ENCODE measurements around the gene UTP11.
"Not testable (repeated sequence)": the region's sequence is repeated elsewhere in the genome, so short reads cannot be mapped to it uniquely, and the experiment has no call there.

The UTP11 gene, protein sequence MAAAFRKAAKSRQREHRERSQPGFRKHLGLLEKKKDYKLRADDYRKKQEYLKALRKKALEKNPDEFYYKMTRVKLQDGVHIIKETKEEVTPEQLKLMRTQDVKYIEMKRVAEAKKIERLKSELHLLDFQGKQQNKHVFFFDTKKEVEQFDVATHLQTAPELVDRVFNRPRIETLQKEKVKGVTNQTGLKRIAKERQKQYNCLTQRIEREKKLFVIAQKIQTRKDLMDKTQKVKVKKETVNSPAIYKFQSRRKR

GRCh38 chr1:38012363-38013226 lies at the start of gene UTP11:
Gene UTP11, plus strand, starts transcription at chr1:38012734. Its CDS starts 69 bp downstream, at chr1:38012803.
- peak; percentile 100 for DNase-seq

GRCh38 chr1:37964106-37964505 lies 48.4 kb upstream of the UTP11 start:
- not testable (repeated sequence) for DNase-seq

DNA sequence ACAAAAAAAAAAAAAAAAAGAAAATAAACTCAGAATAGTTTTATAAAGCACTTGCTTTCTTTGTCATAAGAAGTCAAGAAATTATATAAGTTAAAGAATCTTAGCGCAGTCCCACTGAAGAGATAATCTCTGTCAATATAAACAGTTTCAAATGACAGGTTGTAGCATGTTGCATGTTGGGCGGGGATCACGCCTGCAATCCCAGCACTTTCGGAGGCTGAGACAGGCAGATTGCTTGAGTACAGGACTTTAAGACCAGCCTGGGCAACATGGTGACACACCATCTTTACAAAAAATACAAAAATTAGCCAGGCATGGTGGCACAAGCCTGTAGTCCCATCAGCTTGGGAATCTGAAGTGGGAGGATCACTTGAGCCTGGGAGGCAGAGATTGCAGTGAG lies 47.2 kb upstream of the UTP11 start:
- DNase-seq, result no peak

DNA sequence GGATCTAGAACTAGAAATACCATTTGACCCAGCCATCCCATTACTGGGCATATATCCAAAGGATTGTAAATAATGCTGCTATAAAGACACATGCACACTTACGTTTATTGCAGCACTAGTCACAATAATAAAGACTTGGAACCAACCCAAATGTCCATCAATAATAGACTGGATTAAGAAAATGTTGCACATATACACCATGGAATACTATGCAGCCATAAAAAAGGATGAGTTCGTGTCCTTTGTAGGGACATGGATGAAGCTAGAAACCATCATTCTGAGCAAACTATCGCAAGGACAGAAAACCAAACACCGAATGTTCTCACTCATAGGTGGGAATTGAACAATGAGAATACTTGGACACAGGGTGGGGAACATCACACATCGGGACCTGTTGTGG lies 38.9 kb upstream of the UTP11 start:
- not testable (repeated sequence) for DNase-seq

DNA sequence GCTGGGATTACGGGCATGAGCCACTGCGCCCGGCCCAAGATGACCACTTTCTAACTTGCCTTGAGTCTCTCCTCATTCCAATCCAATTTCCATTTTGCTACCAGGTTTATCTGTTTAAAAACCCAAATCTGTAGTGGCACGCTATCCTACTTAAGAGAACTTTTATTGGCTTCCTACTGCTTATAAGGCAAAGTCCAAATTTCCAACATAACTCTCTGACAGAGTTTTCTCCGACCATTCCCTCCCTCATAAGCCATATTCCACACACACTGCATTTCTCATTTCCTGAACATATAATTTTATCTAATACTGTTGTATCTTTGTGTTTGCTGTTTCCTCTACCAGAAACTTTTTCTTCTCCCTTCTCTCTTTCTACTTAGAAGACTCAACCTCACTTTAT lies 38.0 kb upstream of the UTP11 start:
- DNase-seq, result no peak

- DNase-seq, result not testable (repeated sequence)
Observed at GRCh38 chr1:37975083-37975482, 37.5 kb upstream of the UTP11 start.

DNA sequence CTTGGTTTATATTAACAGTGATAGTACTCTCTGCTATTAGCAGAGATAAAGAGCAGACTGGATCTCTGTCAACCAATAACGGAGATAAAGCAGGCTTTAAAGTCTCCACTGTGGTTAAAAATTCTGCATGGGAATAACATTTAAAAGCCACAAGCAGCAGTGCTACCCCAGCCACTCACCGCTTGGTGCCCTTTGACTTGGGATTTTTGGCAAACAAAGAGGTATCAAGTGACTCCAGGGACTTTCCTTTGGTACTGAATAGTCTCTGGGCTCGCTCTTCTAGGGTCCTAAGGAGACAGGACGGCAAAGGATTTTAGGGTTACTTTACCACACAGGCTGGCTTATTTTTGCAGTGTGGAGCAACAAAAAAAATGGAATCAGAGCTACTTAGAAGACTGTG lies 34.0 kb upstream of the UTP11 start:
- no peak for DNase-seq

DNA sequence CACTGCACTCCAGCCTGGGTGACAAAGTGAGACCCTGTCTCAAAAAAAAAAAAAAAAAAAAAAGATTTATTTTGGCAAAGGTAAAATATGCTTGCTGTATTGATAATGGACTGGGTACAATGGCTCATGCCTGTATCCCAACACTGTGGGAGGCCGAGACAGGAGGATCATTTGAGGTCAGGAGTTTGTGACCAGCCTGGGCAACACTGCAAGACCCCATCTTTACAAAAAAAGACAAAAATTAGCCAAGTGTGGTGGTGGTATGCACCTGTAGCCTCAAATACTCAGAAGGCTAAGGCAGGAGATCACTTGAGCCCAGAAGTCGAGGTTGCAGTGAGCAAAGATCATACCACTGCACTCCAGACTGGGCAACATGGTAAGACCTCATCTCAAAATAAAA lies 29.0 kb upstream of the UTP11 start:
- DNase-seq, result no peak

DNA sequence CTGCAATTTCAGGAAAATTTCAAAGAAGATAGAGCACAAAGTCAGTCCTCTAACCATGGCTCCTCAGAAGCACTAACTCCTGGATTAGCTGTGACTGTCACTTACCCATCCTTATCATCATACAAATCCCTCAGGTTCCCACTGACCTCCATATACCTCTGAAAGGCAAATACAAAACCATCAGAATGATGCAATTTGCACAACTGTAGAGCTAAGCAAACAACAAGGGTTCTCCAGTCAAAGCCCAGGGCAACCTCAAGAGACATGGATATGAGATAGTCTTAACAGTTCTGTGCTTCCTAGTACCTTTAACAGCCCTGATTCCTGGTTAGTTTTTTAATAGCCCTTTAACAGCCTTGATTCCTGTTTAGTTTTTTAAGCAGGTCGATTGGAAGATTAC lies 24.9 kb upstream of the UTP11 start:
- DNase-seq, result no peak

DNA sequence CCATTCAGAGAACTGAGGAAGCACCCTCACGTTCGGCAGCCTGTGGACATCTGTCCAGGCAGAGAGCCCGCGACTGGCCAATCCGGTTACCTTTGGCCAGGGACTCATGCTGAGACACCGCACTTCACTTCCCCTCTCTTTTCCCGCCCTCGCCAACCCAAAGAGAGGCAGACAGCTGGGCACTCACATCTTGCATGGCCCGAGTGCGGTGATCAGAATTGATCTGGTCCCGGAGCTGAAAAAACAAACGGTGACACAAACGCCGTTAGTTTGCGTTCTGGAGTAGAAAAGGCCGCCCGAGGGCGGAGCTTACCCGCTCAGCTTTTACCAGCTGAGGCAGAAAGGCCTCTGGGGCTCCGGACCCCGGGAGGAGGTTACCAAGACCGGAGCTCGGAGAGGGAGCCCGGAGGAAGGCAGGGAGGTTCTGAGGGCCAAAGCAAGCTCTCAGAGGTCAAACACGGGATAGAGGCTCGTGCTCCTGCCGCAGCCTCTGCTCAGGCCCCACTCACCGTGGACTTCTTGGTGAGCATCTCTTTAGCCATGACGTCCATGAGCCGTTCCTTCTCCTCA lies 23.1 kb upstream of the UTP11 start:
- DNase-seq, result peak; percentile 37

- DNase-seq, result no peak
Observed at GRCh38 chr1:37994886-37995566, 17.5 kb upstream of the UTP11 start.

DNA sequence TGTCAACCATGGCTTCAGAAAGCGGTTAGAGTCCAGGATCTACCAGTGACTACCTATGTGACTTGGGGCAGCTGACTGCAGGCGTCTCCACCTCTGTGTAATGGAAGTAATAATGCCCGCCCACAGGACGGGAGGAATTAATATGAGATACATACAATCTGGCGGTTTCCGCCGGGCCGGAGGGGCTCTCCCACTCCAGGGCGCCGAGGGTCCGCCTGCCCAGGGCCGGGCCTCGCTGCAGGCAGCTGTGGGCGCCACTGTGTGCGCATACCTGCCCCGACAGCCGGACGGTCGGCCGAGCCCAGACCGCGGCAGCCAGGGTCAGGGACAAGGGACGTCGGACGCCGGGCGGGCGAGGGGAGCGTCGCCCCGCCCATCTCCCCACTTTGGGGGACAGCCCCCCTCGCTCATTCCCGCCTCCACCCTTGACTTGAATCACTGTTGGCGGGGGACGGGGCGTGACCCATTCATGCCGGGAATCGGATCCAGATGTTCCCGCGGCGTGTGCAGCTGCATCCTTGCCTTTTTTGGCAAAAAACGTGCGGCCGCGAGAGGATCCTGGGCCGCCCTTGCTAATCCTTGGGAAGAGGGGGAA lies 16.7 kb upstream of the UTP11 start:
- DNase-seq, result no peak

- DNase-seq, result no peak
Observed at GRCh38 chr1:37997256-37998088, 15.1 kb upstream of the UTP11 start.

DNA sequence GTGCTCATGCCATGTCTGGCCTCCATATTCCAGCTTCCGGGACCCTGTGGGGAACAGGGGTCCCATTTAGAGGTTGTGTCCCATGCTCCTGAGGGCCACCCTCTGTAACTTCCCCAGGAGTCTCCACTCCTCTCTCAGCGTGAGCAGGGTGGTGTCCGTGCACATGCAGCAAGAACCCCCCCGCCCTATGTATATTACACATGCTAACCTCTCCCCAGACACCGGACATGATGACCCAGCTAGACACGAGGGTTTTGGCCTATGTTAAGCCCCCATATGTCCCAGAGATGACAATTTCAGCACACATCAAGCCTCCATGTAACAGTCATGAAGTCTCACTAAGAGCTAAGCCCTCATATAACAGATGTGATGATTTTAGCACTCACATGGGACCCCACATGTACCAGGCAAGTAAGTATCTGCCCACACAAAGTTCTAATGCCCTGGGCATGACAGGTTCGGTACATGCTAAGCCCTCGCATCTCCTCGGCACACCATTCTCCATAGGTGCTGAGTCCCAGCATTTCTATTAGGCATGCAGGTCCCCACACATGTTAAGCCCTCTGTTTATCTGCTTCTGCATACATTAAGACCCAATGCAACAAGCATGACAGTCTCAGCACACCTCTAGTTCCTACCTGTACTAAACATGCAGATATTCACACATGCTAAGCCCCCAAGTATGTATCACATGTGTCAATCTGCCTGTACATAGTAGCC lies 14.3 kb upstream of the UTP11 start:
- DNase-seq, result no peak

- DNase-seq, result no peak
Observed at GRCh38 chr1:37998913-37999429, 13.6 kb upstream of the UTP11 start.

DNA sequence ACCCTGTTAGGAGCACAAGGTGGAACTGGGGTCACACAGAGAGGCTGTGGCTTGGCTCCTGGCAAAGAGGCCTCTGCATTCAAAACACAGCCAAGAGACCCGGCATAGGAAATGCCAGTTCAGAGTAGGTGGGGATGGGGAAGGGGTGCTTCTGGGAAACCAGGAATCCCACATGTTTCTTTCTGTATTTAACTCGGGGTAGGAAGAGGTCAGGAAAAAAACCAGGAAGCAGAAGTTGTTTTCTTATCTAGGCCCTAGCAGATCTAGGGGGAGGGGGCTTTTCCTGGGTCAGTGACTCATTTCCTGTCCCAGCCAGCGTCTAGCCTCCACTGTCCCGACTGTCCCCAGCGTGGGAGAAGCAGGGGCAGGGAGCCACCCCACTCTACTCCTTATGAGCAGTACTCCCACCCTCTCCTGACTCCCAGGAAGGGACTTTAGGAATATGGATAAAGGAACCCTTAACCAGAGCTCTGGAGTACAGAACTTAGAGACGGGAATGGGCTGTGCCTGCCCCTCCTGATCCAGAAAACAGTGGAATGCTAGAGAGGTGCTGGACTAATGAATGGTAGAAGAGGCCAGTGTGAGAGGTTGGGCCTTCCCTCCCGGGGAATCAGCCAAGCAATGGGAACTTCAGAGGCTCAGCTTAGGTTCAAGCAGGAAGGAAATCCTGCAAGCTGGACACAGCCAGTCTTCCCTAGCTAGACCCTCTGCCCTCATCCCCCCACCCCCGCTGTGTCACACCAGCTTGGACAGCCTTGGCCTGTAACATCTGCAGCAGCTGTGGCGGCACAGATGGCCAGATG lies 12.9 kb upstream of the UTP11 start:
- peak; percentile 73 for DNase-seq

GRCh38 chr1:38000233-38000528 lies 12.4 kb upstream of the UTP11 start:
- DNase-seq, result no peak

DNA sequence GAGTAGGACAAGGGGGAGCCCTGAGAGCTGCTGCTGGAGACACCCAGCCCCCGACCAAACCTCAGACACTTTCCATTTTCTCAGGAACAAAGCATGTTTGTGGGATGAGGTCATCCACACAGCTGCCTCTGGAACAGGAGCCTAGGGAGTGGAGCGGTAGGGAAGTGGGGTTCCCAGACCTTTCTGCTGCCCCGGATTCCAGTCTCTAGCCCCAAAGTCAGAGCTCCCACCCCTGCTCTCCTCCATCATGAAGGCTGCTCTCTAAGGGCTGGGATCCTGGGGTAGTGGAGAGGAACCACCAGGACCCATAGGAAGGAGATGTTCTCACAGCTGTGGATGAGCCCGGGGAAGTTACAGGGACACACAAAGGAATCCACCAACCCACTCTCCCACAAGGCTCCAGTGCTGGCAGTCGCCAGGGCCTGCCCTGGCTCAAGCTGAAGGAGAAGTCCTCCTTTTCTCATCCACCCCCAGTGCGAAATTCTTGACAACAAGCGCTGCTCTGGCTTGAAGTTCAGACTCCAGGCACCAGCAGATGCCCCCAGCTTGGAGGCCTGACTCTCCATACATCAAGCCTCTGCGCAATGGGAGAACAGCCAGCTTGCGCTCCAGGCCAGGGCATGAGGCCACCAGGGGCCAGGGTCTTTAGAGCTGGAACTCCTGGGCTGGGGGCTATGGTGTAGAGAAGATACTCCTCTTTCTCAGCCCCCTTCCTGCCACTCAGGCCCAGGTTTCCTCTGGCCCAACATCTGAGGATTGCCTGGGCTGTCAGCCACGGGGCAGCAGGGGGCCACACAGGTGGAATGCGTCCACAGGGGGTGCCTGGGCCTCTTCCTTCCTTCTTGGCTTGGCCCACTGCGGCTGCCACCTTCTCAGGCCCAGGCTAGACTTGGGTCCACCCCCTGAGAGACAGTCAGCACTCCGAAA lies 11.7 kb upstream of the UTP11 start:
- DNase-seq, result peak; percentile 25
